Measurements from ENCODE around the gene RAPGEF1.

DNA sequence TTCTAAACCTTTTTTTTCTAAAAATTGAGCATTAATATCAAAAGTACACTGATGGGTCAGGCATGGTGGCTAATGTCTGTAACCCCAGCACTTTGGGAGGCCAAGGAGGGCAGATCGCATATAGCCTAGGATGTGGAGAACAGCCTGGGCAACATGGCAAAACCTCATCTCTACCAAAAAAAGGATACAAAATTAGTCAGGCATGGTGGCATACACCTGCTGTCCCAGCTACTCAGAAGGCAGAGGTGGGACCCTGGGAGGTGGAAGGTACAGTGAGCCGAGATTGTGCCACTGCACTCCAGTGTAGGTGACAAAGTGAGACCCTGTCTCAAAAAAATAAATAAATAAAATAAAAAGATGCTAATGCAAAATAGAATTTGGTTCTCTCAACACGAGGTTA, 49.4 kb downstream of the RAPGEF1 start:
- TF ChIP-seq, protein P1, sequence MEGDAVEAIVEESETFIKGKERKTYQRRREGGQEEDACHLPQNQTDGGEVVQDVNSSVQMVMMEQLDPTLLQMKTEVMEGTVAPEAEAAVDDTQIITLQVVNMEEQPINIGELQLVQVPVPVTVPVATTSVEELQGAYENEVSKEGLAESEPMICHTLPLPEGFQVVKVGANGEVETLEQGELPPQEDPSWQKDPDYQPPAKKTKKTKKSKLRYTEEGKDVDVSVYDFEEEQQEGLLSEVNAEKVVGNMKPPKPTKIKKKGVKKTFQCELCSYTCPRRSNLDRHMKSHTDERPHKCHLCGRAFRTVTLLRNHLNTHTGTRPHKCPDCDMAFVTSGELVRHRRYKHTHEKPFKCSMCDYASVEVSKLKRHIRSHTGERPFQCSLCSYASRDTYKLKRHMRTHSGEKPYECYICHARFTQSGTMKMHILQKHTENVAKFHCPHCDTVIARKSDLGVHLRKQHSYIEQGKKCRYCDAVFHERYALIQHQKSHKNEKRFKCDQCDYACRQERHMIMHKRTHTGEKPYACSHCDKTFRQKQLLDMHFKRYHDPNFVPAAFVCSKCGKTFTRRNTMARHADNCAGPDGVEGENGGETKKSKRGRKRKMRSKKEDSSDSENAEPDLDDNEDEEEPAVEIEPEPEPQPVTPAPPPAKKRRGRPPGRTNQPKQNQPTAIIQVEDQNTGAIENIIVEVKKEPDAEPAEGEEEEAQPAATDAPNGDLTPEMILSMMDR (tag by site-specific recombination; IDR thresholded peaks at IDR 0.05), result no peak
- TF ChIP-seq, protein P2, sequence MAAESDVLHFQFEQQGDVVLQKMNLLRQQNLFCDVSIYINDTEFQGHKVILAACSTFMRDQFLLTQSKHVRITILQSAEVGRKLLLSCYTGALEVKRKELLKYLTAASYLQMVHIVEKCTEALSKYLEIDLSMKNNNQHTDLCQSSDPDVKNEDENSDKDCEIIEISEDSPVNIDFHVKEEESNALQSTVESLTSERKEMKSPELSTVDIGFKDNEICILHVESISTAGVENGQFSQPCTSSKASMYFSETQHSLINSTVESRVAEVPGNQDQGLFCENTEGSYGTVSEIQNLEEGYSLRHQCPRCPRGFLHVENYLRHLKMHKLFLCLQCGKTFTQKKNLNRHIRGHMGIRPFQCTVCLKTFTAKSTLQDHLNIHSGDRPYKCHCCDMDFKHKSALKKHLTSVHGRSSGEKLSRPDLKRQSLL (tag by site-specific recombination; IDR thresholded peaks at IDR 0.05), result no peak
- TF ChIP-seq ZNF311 (tag by site-specific recombination; IDR thresholded peaks at IDR 0.05; ENCODE audit: borderline replicate concordance) (no peak), YY1 (tag by site-specific recombination; IDR thresholded peaks at IDR 0.05) (no peak), ZNF335 (tag by site-specific recombination; conservative IDR thresholded peaks at IDR 0.05) (no peak)
